DND-41 (cell line): ENCODE data around the gene CYLC1.

Experiments
- ATAC-seq: fragments of 200-7000 bp; cut with Tn5 transposase; 3 replicates; pipeline ENCODE4 v1.9.1; 2021; ENCODE audit warnings: low read depth; ENCODE audit not compliant: insufficient read depth
- DNase-seq: peaks from one replicate; pipeline ENCODE4 v3.0.0-alpha.2; 2020
- H2AFZ ChIP-seq: 2 replicates; pipeline ENCODE4 v1.6.0; 2012; ENCODE audit warnings: low read depth, low read length
- H3K27ac ChIP-seq: 2 replicates; pipeline ENCODE4 v1.5.1; 2012; ENCODE audit warnings: low read length, inconsistent platforms
- H3K27me3 ChIP-seq: fragments of 200-600 bp; sonication (generic); 2 replicates; pipeline ENCODE4 v1.6.0; 2012; ENCODE audit warnings: low read length, mild to moderate bottlenecking, inconsistent platforms; ENCODE audit not compliant: insufficient read depth, poor library complexity
- H3K36me3 ChIP-seq: 2 replicates; pipeline ENCODE4 v1.5.1; 2012; ENCODE audit warnings: low read length, inconsistent platforms; ENCODE audit not compliant: insufficient read depth
- H3K4me1 ChIP-seq: 2 replicates; pipeline ENCODE4 v1.5.1; 2012; ENCODE audit warnings: mild to moderate bottlenecking, low read length; ENCODE audit not compliant: insufficient read depth
- H3K4me2 ChIP-seq: 2 replicates; pipeline ENCODE4 v1.6.0; 2012; ENCODE audit warnings: mild to moderate bottlenecking, moderate library complexity, low read length, inconsistent platforms; ENCODE audit not compliant: insufficient read depth
- H3K4me3 ChIP-seq, 2 experiments: fragments of 200-600 bp in 1 of 2; shearing (Covaris generic) in 1 of 2; 2 replicates each; pipeline ENCODE4 v1.5.1; 2012 to 2016; ENCODE audit warnings: inconsistent platforms in 2 of 2, low read length in 2 of 2, mild to moderate bottlenecking in 2 of 2, low read depth in 1 of 2, moderate library complexity in 1 of 2
- H3K79me2 ChIP-seq: 2 replicates; pipeline ENCODE4 v1.6.0; 2012; ENCODE audit warnings: low read length, inconsistent platforms; ENCODE audit not compliant: insufficient read depth
- H3K9ac ChIP-seq: 2 replicates; pipeline ENCODE4 v1.6.0; 2012; ENCODE audit warnings: low read depth, mild to moderate bottlenecking, inconsistent platforms, low read length, moderate library complexity
- H3K9me3 ChIP-seq: 2 replicates; pipeline ENCODE4 v1.5.1; 2012; ENCODE audit warnings: low read length, moderate library complexity, mild to moderate bottlenecking, inconsistent platforms; ENCODE audit not compliant: insufficient read depth, severe bottlenecking
- H4K20me1 ChIP-seq: 2 replicates; pipeline ENCODE4 v1.6.0; 2012; ENCODE audit warnings: low read length; ENCODE audit not compliant: insufficient read depth
- EZH2 ChIP-seq: IDR thresholded peaks from 3 replicates; pipeline ENCODE4 v1.6.1; 2012; ENCODE audit warnings: borderline replicate concordance, low read depth, mild to moderate bottlenecking, moderate library complexity, low read length, inconsistent platforms; ENCODE audit not compliant: severe bottlenecking
- TF ChIP-seq, protein P1 (sequence below): IDR thresholded peaks from 2 replicates; pipeline ENCODE4 v1.5.1; 2012; ENCODE audit warnings: borderline replicate concordance, low read length, moderate library complexity, mild to moderate bottlenecking; ENCODE audit not compliant: poor library complexity, severe bottlenecking; ENCODE audit errors: extremely low read depth

The CYLC1 gene, protein sequence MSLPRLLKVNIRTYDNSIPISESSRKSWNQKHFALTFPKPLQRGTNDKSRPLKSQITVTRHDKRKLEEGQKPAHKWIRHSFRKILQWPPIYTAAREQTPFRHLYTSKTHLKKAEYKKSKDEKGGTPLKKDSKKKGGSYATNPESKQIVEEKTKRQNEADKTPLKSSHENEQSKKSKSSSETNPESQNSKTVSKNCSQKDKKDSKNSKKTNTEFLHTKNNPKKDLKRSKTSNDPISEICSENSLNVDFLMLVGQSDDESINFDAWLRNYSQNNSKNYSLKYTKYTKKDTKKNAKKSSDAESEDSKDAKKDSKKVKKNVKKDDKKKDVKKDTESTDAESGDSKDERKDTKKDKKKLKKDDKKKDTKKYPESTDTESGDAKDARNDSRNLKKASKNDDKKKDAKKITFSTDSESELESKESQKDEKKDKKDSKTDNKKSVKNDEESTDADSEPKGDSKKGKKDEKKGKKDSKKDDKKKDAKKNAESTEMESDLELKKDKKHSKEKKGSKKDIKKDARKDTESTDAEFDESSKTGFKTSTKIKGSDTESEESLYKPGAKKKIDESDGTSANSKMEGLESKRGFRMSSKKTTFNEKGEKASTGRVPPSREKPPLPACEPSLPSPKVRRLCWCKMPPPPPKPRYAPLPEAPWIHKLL

DNA sequence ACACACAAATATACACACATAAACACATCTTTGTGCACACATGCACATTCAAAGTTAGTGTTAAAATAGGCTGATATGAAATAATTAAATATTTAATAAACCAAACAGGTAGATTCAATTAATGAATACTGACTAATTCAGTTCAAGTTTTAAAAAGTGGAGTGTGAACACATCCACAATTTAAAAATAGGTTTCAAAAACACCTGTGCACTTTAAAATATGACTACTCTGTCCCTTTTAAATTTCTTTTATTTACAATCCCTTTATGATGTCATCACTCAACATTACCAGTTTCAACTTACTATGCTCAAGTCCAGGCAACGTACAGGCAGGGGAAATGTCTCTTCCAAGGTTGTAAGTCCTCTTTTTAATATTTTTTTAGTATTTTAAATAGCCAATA lies at the start of gene CYLC1:
Gene CYLC1, plus strand, starts transcription at position 301 of the 400 bp plus-strand sequence. Its CDS starts 37 bp downstream, at position 338.
- no peak within 1 kb of the TSS for H3K27ac ChIP-seq
- no peaks in the 10 kb centered on the region for H3K27me3 ChIP-seq
- H3K4me1 ChIP-seq = no peaks in the 10 kb centered on the region
- H3K4me3 ChIP-seq = no peak within 1 kb of the TSS
- H4K20me1 ChIP-seq = no peaks in the 10 kb centered on the region
- H3K36me3 ChIP-seq = no peaks in the 10 kb centered on the region
- no peaks in the 10 kb centered on the region for H3K9me3 ChIP-seq
- ATAC-seq (no peak), DNase-seq (no peak)
- H3K79me2 ChIP-seq = no peaks in the 10 kb centered on the region
- no peak within 1 kb of the TSS for H3K9ac ChIP-seq
- H3K4me2 ChIP-seq = no peak within 1 kb of the TSS
- H2AFZ ChIP-seq = no peak within 1 kb of the TSS
- no peak for TF ChIP-seq EZH2
- TF ChIP-seq, protein P1, sequence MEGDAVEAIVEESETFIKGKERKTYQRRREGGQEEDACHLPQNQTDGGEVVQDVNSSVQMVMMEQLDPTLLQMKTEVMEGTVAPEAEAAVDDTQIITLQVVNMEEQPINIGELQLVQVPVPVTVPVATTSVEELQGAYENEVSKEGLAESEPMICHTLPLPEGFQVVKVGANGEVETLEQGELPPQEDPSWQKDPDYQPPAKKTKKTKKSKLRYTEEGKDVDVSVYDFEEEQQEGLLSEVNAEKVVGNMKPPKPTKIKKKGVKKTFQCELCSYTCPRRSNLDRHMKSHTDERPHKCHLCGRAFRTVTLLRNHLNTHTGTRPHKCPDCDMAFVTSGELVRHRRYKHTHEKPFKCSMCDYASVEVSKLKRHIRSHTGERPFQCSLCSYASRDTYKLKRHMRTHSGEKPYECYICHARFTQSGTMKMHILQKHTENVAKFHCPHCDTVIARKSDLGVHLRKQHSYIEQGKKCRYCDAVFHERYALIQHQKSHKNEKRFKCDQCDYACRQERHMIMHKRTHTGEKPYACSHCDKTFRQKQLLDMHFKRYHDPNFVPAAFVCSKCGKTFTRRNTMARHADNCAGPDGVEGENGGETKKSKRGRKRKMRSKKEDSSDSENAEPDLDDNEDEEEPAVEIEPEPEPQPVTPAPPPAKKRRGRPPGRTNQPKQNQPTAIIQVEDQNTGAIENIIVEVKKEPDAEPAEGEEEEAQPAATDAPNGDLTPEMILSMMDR = no peak

DNA sequence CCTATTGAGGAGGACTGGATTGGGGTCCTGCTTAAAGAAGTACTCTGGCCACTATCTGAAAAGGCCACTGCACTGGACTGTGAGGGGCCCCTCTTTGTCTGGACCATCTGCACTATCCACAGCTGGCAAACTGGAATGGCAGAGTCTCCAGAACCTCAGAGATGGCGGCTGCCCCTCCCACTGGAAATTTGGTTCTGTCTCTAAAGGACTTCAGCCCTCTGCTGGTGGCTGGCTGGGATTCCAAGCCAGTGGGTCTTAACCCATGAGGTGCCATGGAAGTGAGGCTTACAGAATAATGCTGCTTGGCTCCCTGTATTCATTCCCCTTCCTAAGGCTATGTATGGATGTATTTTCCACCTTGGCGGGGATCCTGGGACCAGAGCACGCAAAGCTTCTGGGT lies 41.6 kb upstream of the CYLC1 start:
- H3K27ac ChIP-seq = no peak overlapping the region
- ATAC-seq (no peak), DNase-seq (no peak)
- no peak overlapping the region for H3K9ac ChIP-seq
- H3K9me3 ChIP-seq = no peaks in the 10 kb centered on the region
- H3K4me1 ChIP-seq = no peaks in the 10 kb centered on the region
- H2AFZ ChIP-seq = no peak overlapping the region
- H3K36me3 ChIP-seq = no peaks in the 10 kb centered on the region
- TF ChIP-seq EZH2 = no peak
- TF ChIP-seq, protein P1 = no peak
- H3K4me2 ChIP-seq = no peak overlapping the region
- H3K4me3 ChIP-seq = no peak overlapping the region
- H4K20me1 ChIP-seq = no peaks in the 10 kb centered on the region
- no peaks in the 10 kb centered on the region for H3K79me2 ChIP-seq
- no peaks in the 10 kb centered on the region for H3K27me3 ChIP-seq

DNA sequence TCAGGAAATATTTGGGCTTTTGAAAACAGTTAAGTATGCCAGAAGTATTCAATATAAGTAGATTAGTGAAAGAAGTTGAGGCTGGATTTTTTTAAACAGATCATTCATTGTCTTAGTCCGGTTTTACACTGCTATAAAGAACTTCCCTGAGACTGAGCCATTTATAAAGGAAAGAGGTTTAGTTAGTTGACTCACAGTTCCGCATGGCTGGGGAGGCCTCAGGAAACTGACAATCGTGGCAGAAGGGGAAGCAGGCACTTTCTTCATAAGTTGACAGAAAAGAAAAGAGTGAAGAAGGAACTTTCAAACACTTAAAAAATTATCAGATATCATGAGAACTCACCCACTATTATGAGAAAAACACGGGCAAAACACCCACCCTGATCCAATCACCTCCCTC lies 31.1 kb upstream of the CYLC1 start:
- DNase-seq (no peak), ATAC-seq (no peak)
- Histone ChIP-seq H3K36me3 (no peaks in the 10 kb centered on the region), H3K9me3 (no peaks in the 10 kb centered on the region), H3K79me2 (no peaks in the 10 kb centered on the region), H2AFZ (no peak overlapping the region), H3K4me3 (no peak overlapping the region), H3K4me1 (no peaks in the 10 kb centered on the region), H3K4me2 (no peak overlapping the region), H4K20me1 (no peaks in the 10 kb centered on the region), H3K9ac (no peak overlapping the region), H3K27ac (no peak overlapping the region), H3K27me3 (no peaks in the 10 kb centered on the region)
- TF ChIP-seq, protein P1 = no peak
- TF ChIP-seq EZH2 = no peak
